ENCODE data around the gene ANKMY1.
A peak's percentile ranks its signal among the peaks of the same experiment; 100 is the strongest.

Gene ANKMY1

GRCh38 chr2:240434728-240435456 is 122.9 kb downstream of the ANKMY1 start:
- peak; percentile 57 for DNase-seq
- in situ Hi-C loops (cut with MboI; ENCODE audit: low pct_unique_long_range_greater_than_20kb, low sequenced_read_pairs), result loop anchor here (25.0 kb wide), 1 partner anchor 198 kb away; no protein-coding TSS in a partner anchor

GRCh38 chr2:240433973-240434727 is 123.6 kb downstream of the ANKMY1 start:
- DNase-seq, result no peak
- in situ Hi-C loops (cut with MboI; ENCODE audit: low pct_unique_long_range_greater_than_20kb, low sequenced_read_pairs), result loop anchor here (25.0 kb wide), 1 partner anchor 197 kb away; no protein-coding TSS in a partner anchor

GRCh38 chr2:240432820-240433801 is 124.7 kb downstream of the ANKMY1 start:
- in situ Hi-C loops (cut with MboI; ENCODE audit: low pct_unique_long_range_greater_than_20kb, low sequenced_read_pairs), result loop anchor here (25.0 kb wide), 1 partner anchor 196 kb away; no protein-coding TSS in a partner anchor
- DNase-seq, result no peak

GRCh38 chr2:240432430-240432819 is 125.4 kb downstream of the ANKMY1 start:
- in situ Hi-C loops (cut with MboI; ENCODE audit: low pct_unique_long_range_greater_than_20kb, low sequenced_read_pairs), result loop anchor here (25.0 kb wide), 1 partner anchor 195 kb away; no protein-coding TSS in a partner anchor
- no peak for DNase-seq

- DNase-seq, result no peak
- in situ Hi-C loops (cut with MboI; ENCODE audit: low pct_unique_long_range_greater_than_20kb, low sequenced_read_pairs), result loop anchor here (25.0 kb wide), 1 partner anchor 195 kb away; no protein-coding TSS in a partner anchor
These were observed 125.9 kb downstream of the ANKMY1 start for GRCh38 chr2:240431661-240432424.

- in situ Hi-C loops (cut with MboI; ENCODE audit: low pct_unique_long_range_greater_than_20kb, low sequenced_read_pairs), result loop anchor here (25.0 kb wide), 1 partner anchor 194 kb away; no protein-coding TSS in a partner anchor
- DNase-seq, result no peak
These were observed 126.5 kb downstream of the ANKMY1 start for GRCh38 chr2:240431271-240431660.

- in situ Hi-C loops (cut with MboI; ENCODE audit: low pct_unique_long_range_greater_than_20kb, low sequenced_read_pairs), result loop anchor here (25.0 kb wide), 1 partner anchor 193 kb away; no protein-coding TSS in a partner anchor
These were observed 127.2 kb downstream of the ANKMY1 start for GRCh38 chr2:240430595-240430994.

GRCh38 chr2:240429872-240430491 is 127.8 kb downstream of the ANKMY1 start:
- in situ Hi-C loops (cut with MboI; ENCODE audit: low pct_unique_long_range_greater_than_20kb, low sequenced_read_pairs), result loop anchor here (25.0 kb wide), 1 partner anchor 193 kb away; no protein-coding TSS in a partner anchor
- DNase-seq, result no peak

More at GRCh38 chr2:240430595-240430994, 127.2 kb downstream of the ANKMY1 start:
- DNase-seq, result no peak
